Right lobe of liver (tissue), 6 donors: ENCODE results near the gene NPAS2. TPM values are rescaled to one million over a fixed set of nuclear protein-coding genes. Genes with fewer than 3 reads are reported as not detected.

Source experiments
- ATAC-seq, 4 donors: fragments of 200-7000 bp; cut with Tn5 transposase; one replicate each; pipeline ENCODE4 v1.9.1; 2020; ENCODE audit warnings: mild to moderate bottlenecking in 4 of 4, moderate library complexity in 4 of 4
- DNase-seq, 3 donors: peaks; one replicate each; pipeline ENCODE4 v3.0.0-alpha.2; 2020
- H3K27ac ChIP-seq, 3 donors: fragments of 200-600 bp; one replicate each; pipeline ENCODE4 v1.8.0; 2022
- H3K27me3 ChIP-seq, 2 donors: fragments of 200-600 bp; one replicate each; pipeline ENCODE4 v1.8.0; 2022
- H3K36me3 ChIP-seq, 4 donors: fragments of 200-600 bp; sonication (generic) in 1 of 4; one replicate each; pipeline versions ENCODE4 v1.5.1 to v1.8.0; 2017 to 2022; ENCODE audit warnings: control low read depth in 1 of 4
- H3K4me1 ChIP-seq, 4 donors: fragments of 200-600 bp; sonication (generic) in 1 of 4; one replicate each; pipeline versions ENCODE4 v1.5.1 to v1.8.0; 2017 to 2022; ENCODE audit warnings: control low read depth in 1 of 4
- H3K4me3 ChIP-seq, 3 donors: fragments of 200-600 bp; one replicate each; pipeline ENCODE4 v1.8.0; 2022
- H3K9me3 ChIP-seq, 4 donors: fragments of 200-600 bp; sonication (generic) in 1 of 4; one replicate each; pipeline versions ENCODE4 v1.5.1 to v1.8.0; 2017 to 2022; ENCODE audit warnings: control low read depth in 1 of 4
- CTCF ChIP-seq, 4 donors: fragments of 200-600 bp in 3 of 4; fragments of 450-650 bp in 1 of 4; IDR thresholded peaks; one replicate each; pipeline versions ENCODE4 v1.5.1 to v1.8.0; 2016 to 2022; ENCODE audit warnings: antibody characterized with exemption in 4 of 4, mild to moderate bottlenecking in 2 of 4
- POLR2A ChIP-seq: fragments of 450-650 bp; IDR thresholded peaks from one replicate; pipeline ENCODE4 v1.6.1; 2017; ENCODE audit warnings: antibody characterized with exemption, mild to moderate bottlenecking
- WGBS: methylation state at CpG from one replicate; pipeline ENCODE4 v1.1.6; 2018; ENCODE audit warnings: low coverage, low lambda C conversion rate; ENCODE audit not compliant: insufficient coverage; ENCODE audit errors: missing lambda C conversion rate; 5-methylcytosine and 5-hydroxymethylcytosine counted together
- intact Hi-C, 2 donors: fragments of 100-400 bp; cut with DNase I; formaldehyde crosslinking; loops; one replicate each; pipeline versions ENCODE4 v1.11.2 to v1.14.1; 2022
- total RNA-seq, 6 experiments: library from RNA; depleted of rRNA in 2 of 6; stranded (reverse); fragments of >200 nt in 2 of 6; fragmentation: NEBNext Ultra II Directional in 3 of 6; extraction: Animal tissue kit (Norgen Biotek cat#: 25700) in 3 of 6; gene quantifications; one replicate each; pipeline versions ENCODE4 v1.1.0 to v1.2.4, GENCODE V29; 2016 to 2023
- donor health status: DM: no; HTN: yes; CAD: no.
- donor health status: DM: no; HTN: no; CAD: no.
- donor health status: DM: no; HTN: no; CAD: no.
- donor health status: DM: no; HTN: yes; CAD: no.
- donor health status: DM: no; HTN: yes; CAD: no.

The NPAS2 gene
- total RNA-seq, 6 experiments from 2014 or later, result 8.8 to 33.3 (median 24.5) TPM

DNA sequence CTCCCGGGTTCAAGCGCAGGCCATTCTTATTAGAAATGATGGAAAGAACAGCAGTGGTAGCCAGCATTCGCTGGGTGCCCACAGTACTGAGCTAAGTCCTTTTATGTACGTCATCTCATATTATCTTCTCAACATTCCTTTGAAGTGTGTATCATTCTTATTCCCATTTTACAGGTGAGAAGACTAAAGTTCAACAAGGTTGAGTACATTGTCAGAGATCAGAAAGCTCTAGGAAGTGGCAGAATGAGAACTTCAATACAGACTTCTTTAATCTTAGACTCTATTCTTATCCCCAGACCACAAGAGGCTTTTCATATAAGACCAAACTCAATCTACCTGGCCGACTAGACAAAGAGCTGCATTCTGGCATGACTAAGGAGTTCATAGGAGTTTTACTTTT, 86.7 kb downstream of the NPAS2 start:
- intact Hi-C loops, result no loop called here
- no peaks in the 10 kb centered on the region for H3K36me3 ChIP-seq
- TF ChIP-seq CTCF (IDR thresholded peaks at IDR 0.05) (no peak), POLR2A (no peak)
- no peak overlapping the region for H3K4me3 ChIP-seq
- no peaks in the 10 kb centered on the region for H3K27me3 ChIP-seq
- DNase-seq (peak in 1 of 3 donors; percentile 1), ATAC-seq (no peak)
- WGBS, result 92% methylated on average over 5 of the region's 5 CpGs
- H3K9me3 ChIP-seq, result no peaks in the 10 kb centered on the region
- peaks cover 0 to 7% (median 0%) of the 10 kb centered on the region in 4 donors for H3K4me1 ChIP-seq
- H3K27ac ChIP-seq, result no peak overlapping the region

- peaks cover 0 to 2% (median 0%) of the 10 kb centered on the region in 4 donors for H3K4me1 ChIP-seq
- no peak overlapping the region for H3K27ac ChIP-seq
- no peaks in the 10 kb centered on the region for H3K36me3 ChIP-seq
- intact Hi-C loops, result no loop called here
- no peak for TF ChIP-seq CTCF (IDR thresholded peaks at IDR 0.05)
- TF ChIP-seq POLR2A, result no peak
- ATAC-seq, result peak in 3 of 4 donors; percentile 51 to 58 (median 56)
- H3K4me3 ChIP-seq, result no peak overlapping the region
- WGBS, result 70% methylated on average over 5 of the region's 5 CpGs
- H3K9me3 ChIP-seq, result no peaks in the 10 kb centered on the region
- DNase-seq, result no peak
- H3K27me3 ChIP-seq, result no peaks in the 10 kb centered on the region
These were observed 87.9 kb downstream of the NPAS2 start for GRCh38 chr2:100907832-100908231.

- TF ChIP-seq POLR2A, result no peak
- TF ChIP-seq CTCF (IDR thresholded peaks at IDR 0.05), result no peak
- Histone ChIP-seq H3K4me3 (no peak overlapping the region), H3K9me3 (no peaks in the 10 kb centered on the region), H3K4me1 (no peaks in the 10 kb centered on the region), H3K27ac (no peak overlapping the region), H3K27me3 (no peaks in the 10 kb centered on the region), H3K36me3 (no peaks in the 10 kb centered on the region)
- WGBS, result 83% methylated on average over 9 of the region's 10 CpGs
- DNase-seq (no peak), ATAC-seq (no peak)
- intact Hi-C loops, result no loop called here
These were observed 89.7 kb downstream of the NPAS2 start for GRCh38 chr2:100909534-100910081.

- intact Hi-C loops, result no loop called here
- Histone ChIP-seq H3K27ac (no peak overlapping the region), H3K4me3 (no peak overlapping the region), H3K9me3 (no peaks in the 10 kb centered on the region), H3K4me1 (no peaks in the 10 kb centered on the region), H3K36me3 (peaks cover 0 to 2% (median 0%) of the 10 kb centered on the region in 4 donors), H3K27me3 (no peaks in the 10 kb centered on the region)
- WGBS, result 77% methylated on average over 3 of the region's 3 CpGs
- TF ChIP-seq CTCF (IDR thresholded peaks at IDR 0.05), result no peak
- no peak for TF ChIP-seq POLR2A
- no peak for DNase-seq
- no peak for ATAC-seq
These were observed 90.2 kb downstream of the NPAS2 start for GRCh38 chr2:100910111-100910510.
